ENCODE measurements around the gene SLC13A5. TPM values are rescaled to one million over a fixed set of nuclear protein-coding genes. Genes with fewer than 3 reads are reported as not detected.
"Not testable (repeated sequence)": the region's sequence is repeated elsewhere in the genome, so short reads cannot be mapped to it uniquely, and the experiment has no call there.

Gene SLC13A5
- total RNA-seq, 6 donors from 2014 or later: 0.09 to 0.27 TPM; not detected in 4

- H3K27me3 ChIP-seq: no peaks in the 10 kb centered on the region
- ATAC-seq (ENCODE audit: low FRiP score in 2 of 2) (no peak), DNase-seq (no peak)
- H3K4me3 ChIP-seq: no peak overlapping the region
- TF ChIP-seq CTCF (IDR thresholded peaks at IDR 0.05) (no peak), POLR2AphosphoS5 (IDR thresholded peaks at IDR 0.05) (no peak), POLR2A (IDR thresholded peaks at IDR 0.05) (no peak), EP300 (IDR thresholded peaks at IDR 0.05) (no peak)
- H3K36me3 ChIP-seq: no peaks in the 10 kb centered on the region
- H3K9me3 ChIP-seq: no peaks in the 10 kb centered on the region
- WGBS, 2 donors: 49 to 60% methylated on average over 6 of the region's 6 CpGs
- no peak overlapping the region for H3K27ac ChIP-seq
- H3K4me1 ChIP-seq: no peaks in the 10 kb centered on the region
Measured at GRCh38 chr17:6667516-6667915, 45.7 kb downstream of the SLC13A5 start.

- TF ChIP-seq CTCF (IDR thresholded peaks at IDR 0.05): no peak
- no peak for TF ChIP-seq EP300 (IDR thresholded peaks at IDR 0.05)
- TF ChIP-seq POLR2AphosphoS5 (IDR thresholded peaks at IDR 0.05): no peak
- TF ChIP-seq POLR2A (IDR thresholded peaks at IDR 0.05): no peak
- 93 to 96% methylated on average over 6 of the region's 6 CpGs for WGBS, 2 donors
Measured at GRCh38 chr17:6666557-6666956, 46.6 kb downstream of the SLC13A5 start.

GRCh38 chr17:6666077-6666521, 47.1 kb downstream of the SLC13A5 start:
- no peaks in the 10 kb centered on the region for H3K9me3 ChIP-seq
- ATAC-seq (ENCODE audit: low FRiP score in 2 of 2): peak; percentile 84 to 96
- 17 to 18% methylated on average over 9 of the region's 9 CpGs for WGBS, 2 donors
- peak in 1 of 2 donors; percentile 73 for DNase-seq
- no peak overlapping the region for H3K4me3 ChIP-seq
- peaks cover 0 to 1% (median 0%) of the 10 kb centered on the region in 4 donors for H3K4me1 ChIP-seq
- H3K36me3 ChIP-seq: no peaks in the 10 kb centered on the region
- TF ChIP-seq POLR2A (IDR thresholded peaks at IDR 0.05) (no peak), CTCF (IDR thresholded peaks at IDR 0.05) (peak; percentile 69 to 85 (median 81))
- no peak overlapping the region for H3K27ac ChIP-seq
- H3K27me3 ChIP-seq: no peaks in the 10 kb centered on the region

More at GRCh38 chr17:6666557-6666956, 46.6 kb downstream of the SLC13A5 start:
- Histone ChIP-seq H3K4me3 (no peak overlapping the region), H3K9me3 (no peaks in the 10 kb centered on the region), H3K36me3 (no peaks in the 10 kb centered on the region), H3K4me1 (no peaks in the 10 kb centered on the region), H3K27me3 (no peaks in the 10 kb centered on the region), H3K27ac (no peak overlapping the region)
- no peak for DNase-seq
- ATAC-seq (ENCODE audit: low FRiP score in 2 of 2): no peak

- H3K36me3 ChIP-seq; H3K9me3 ChIP-seq; H3K27ac ChIP-seq; DNase-seq; ATAC-seq (ENCODE audit: low FRiP score in 2 of 2); H3K4me1 ChIP-seq; H3K4me3 ChIP-seq; H3K27me3 ChIP-seq: not testable (repeated sequence)
- WGBS, 2 donors: 92 to 93% methylated on average over 14 of the region's 14 CpGs
Measured at GRCh38 chr17:6663200-6663599, 50.0 kb downstream of the SLC13A5 start.

DNA sequence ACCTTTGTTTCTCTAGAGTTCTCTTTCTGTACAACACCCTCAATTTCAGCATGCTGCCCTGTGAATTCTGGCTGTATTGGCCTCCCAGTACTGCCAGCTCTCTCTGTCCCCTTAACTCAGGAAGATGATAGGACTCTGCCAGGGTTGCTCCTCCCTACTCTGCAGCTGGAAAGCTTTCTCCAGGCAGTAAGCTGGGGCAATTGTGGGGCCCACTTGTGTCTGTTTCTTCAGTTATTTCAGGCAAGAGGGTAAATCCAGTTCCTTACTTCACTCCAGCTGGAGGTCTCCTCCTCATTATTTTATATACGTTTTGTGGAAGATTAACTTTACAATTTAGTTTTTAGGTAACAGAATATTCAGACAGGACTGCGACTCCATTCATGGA, 51.7 kb downstream of the SLC13A5 start:
- no peak overlapping the region for H3K27ac ChIP-seq
- no peaks in the 10 kb centered on the region for H3K27me3 ChIP-seq
- WGBS, 2 donors: 74 to 81% methylated on average over 2 of the region's 2 CpGs
- TF ChIP-seq CTCF (IDR thresholded peaks at IDR 0.05): no peak
- TF ChIP-seq POLR2A (IDR thresholded peaks at IDR 0.05): no peak
- TF ChIP-seq EP300 (IDR thresholded peaks at IDR 0.05): no peak
- no peak for TF ChIP-seq POLR2AphosphoS5 (IDR thresholded peaks at IDR 0.05)
- no peak for ATAC-seq (ENCODE audit: low FRiP score in 2 of 2)
- peaks cover 0 to 12% (median 3%) of the 10 kb centered on the region in 4 donors for H3K4me1 ChIP-seq
- H3K4me3 ChIP-seq: no peak overlapping the region
- H3K9me3 ChIP-seq: no peaks in the 10 kb centered on the region
- no peaks in the 10 kb centered on the region for H3K36me3 ChIP-seq
- no peak for DNase-seq
